BLaER1 (cell line): ENCODE measurements around the gene FBXO42.
"Not testable (repeated sequence)": the region's sequence is repeated elsewhere in the genome, so short reads cannot be mapped to it uniquely, and the experiment has no call there.

Experiments
- H3K27ac ChIP-seq: shearing (Covaris generic); formaldehyde crosslinking; 2 replicates; pipeline ENCODE4 v1.8.1; 2022
- H3K27me3 ChIP-seq: shearing (Covaris generic); formaldehyde crosslinking; 2 replicates; pipeline ENCODE4 v1.8.1; 2022
- H3K36me3 ChIP-seq: shearing (Covaris generic); formaldehyde crosslinking; 2 replicates; pipeline ENCODE4 v1.8.1; 2022
- H3K4me1 ChIP-seq: shearing (Covaris generic); formaldehyde crosslinking; 2 replicates; pipeline ENCODE4 v1.8.1; 2022
- H3K4me2 ChIP-seq: shearing (Covaris generic); formaldehyde crosslinking; 2 replicates; pipeline ENCODE4 v1.8.1; 2022
- H3K4me3 ChIP-seq: shearing (Covaris generic); formaldehyde crosslinking; 2 replicates; pipeline ENCODE4 v1.8.1; 2022
- H3K9ac ChIP-seq: shearing (Covaris generic); formaldehyde crosslinking; 2 replicates; pipeline ENCODE4 v1.8.1; 2022
- H3K9me3 ChIP-seq: shearing (Covaris generic); formaldehyde crosslinking; 2 replicates; pipeline ENCODE4 v1.8.1; 2022
- H4K20me1 ChIP-seq: shearing (Covaris generic); formaldehyde crosslinking; 2 replicates; pipeline ENCODE4 v1.8.1; 2022
- Cebpa-rat ChIP-seq: shearing (Covaris generic); IDR thresholded peaks from 2 replicates; pipeline ENCODE4 v1.8.1; 2022

The FBXO42 gene

GRCh38 chr1:16372535-16373285 lies 20.4 kb upstream of the FBXO42 start:
- peaks cover 100% of the 10 kb centered on the region for H4K20me1 ChIP-seq
- H3K4me2 ChIP-seq: no peak overlapping the region
- no peak overlapping the region for H3K9ac ChIP-seq

DNA sequence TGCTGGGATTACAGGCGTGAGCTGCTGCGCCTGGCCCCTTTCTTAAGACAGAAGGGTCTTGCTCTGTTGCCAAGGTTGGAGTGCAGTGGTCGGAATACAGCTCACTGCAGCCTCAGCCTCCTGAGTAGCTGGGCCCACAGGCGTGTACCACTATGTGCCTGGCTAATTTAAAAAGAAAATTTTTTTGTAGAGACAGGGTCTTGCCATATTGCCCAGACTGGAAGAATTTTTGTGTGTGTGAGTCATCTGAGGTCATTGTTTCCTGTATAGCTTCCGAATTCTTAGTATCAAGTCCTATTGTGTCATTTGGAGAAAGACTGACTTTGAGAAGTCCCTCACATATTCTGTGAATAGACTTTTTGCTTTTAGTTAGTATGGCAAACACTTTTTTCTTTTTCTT lies 19.4 kb upstream of the FBXO42 start:
- peaks cover 93% of the 10 kb centered on the region for H4K20me1 ChIP-seq
- TF ChIP-seq Cebpa-rat: no peak
- H3K4me2 ChIP-seq: no peak overlapping the region
- H3K9ac ChIP-seq: no peak overlapping the region
- H3K4me1 ChIP-seq: peaks cover 61% of the 10 kb centered on the region
- H3K4me3 ChIP-seq: no peak overlapping the region
- H3K27ac ChIP-seq: no peak overlapping the region
- no peaks in the 10 kb centered on the region for H3K27me3 ChIP-seq
- no peaks in the 10 kb centered on the region for H3K9me3 ChIP-seq
- H3K36me3 ChIP-seq: peaks cover 49% of the 10 kb centered on the region

More at GRCh38 chr1:16372535-16373285, 20.4 kb upstream of the FBXO42 start:
- Histone ChIP-seq H3K27ac (no peak overlapping the region), H3K9me3 (no peaks in the 10 kb centered on the region), H3K4me1 (peaks cover 70% of the 10 kb centered on the region), H3K36me3 (peaks cover 54% of the 10 kb centered on the region), H3K4me3 (no peak overlapping the region), H3K27me3 (no peaks in the 10 kb centered on the region)
- no peak for TF ChIP-seq Cebpa-rat

GRCh38 chr1:16369821-16370220 lies 17.5 kb upstream of the FBXO42 start:
- Histone ChIP-seq H3K36me3 (peaks cover 38% of the 10 kb centered on the region), H3K4me3 (no peak overlapping the region), H3K4me1 (peaks cover 59% of the 10 kb centered on the region), H3K9me3 (no peaks in the 10 kb centered on the region), H3K27me3 (no peaks in the 10 kb centered on the region), H3K9ac (no peak overlapping the region), H4K20me1 (peaks cover 74% of the 10 kb centered on the region), H3K4me2 (peak overlapping the region; percentile 95), H3K27ac (no peak overlapping the region)
- no peak for TF ChIP-seq Cebpa-rat

DNA sequence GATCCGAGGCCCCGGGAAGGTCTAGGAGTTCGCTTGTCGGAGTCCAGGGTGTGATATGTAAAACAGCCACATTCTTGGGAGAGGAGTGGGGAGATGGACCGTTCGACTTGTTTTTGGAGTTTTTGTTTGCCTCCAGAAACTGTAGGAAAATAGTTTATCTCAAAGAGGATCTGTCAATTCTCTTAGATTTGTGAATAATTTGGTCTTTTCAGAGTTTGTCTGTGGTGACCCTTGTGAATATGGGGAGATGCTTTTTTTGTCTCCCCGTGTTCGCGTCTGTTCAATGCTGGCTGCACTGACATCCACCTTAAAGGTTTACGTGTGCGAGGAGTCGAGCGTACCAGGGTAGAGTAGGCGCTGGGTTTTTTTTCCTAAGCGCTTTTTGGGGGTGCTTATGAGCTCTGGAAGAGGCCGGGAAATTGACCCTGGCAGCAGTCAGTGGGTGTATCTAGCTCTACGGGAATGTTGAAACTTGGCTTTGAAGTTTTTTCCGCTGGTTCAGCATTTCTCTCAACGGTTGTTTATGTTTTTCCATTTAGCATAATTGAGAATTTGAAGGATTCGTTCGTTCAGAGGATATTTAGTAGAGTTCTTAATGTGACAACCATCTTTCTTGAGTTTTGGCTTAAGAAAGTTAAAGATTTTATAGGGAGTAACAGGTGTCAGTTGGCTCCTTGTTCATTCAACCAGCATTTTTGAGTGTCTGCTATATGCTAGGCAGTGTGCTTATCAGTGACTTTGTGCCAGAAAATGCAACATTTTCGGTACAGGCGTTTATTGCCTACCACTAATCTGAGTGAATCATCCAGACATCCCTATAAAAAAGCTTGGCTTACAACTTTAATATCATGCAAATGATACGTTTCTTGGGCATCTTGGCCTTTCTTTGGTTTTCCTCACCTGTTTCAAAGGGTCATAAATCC lies 15.9 kb upstream of the FBXO42 start:
- Histone ChIP-seq H3K27me3 (no peaks in the 10 kb centered on the region), H3K9ac (peak overlapping the region; percentile 94), H3K4me1 (peaks cover 56% of the 10 kb centered on the region), H3K36me3 (peaks cover 24% of the 10 kb centered on the region; the same call in 1 of the 2 replicates), H4K20me1 (peaks cover 58% of the 10 kb centered on the region), H3K4me3 (peak overlapping the region; percentile 81), H3K9me3 (no peaks in the 10 kb centered on the region), H3K4me2 (peak overlapping the region; percentile 95), H3K27ac (peak overlapping the region; percentile 97)
- no peak for TF ChIP-seq Cebpa-rat

- no peaks in the 10 kb centered on the region for H3K27me3 ChIP-seq
- peak overlapping the region; percentile 81 for H3K4me3 ChIP-seq
- no peak for TF ChIP-seq Cebpa-rat
- H3K9me3 ChIP-seq: no peaks in the 10 kb centered on the region
- peak overlapping the region; percentile 94 for H3K9ac ChIP-seq
- H4K20me1 ChIP-seq: peaks cover 50% of the 10 kb centered on the region
- peaks cover 56% of the 10 kb centered on the region for H3K4me1 ChIP-seq
- H3K4me2 ChIP-seq: peak overlapping the region; percentile 95
- H3K27ac ChIP-seq: peak overlapping the region; percentile 97
- H3K36me3 ChIP-seq: peaks cover 17% of the 10 kb centered on the region; the same call in 1 of the 2 replicates
Observed at GRCh38 chr1:16367258-16367967, 15.1 kb upstream of the FBXO42 start.

DNA sequence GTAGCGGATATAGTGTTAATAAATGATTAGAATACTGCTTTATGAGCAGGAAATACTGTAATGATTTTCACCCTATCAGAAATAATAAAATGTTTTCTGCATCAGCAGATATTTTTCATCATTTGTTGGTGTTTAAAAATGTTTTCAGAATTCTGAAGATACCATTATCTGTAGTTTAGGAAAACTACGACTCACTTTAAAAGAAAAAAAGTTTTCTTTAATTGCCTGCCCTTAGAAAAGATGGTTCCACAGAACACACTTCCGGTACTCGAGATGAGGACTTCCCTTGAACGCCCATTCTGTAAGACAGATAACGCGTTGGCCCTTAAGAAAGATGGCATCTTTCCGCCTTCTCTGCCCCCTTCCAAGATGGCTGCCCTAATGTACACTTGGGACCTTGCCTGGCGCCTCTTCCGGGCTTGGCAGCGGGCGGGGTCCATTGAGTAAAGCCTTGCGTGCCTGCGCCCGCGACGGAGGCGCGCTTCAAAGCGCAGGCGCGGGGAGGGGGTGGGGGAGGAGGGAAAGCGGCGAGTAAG lies 14.5 kb upstream of the FBXO42 start, which contains the start of gene SZRD1:
TSS of gene SZRD1 (plus strand) at position 521 of the 536 bp plus-strand sequence. CDS start 16 bp downstream, outside the sequence.
- peaks cover 44% of the 10 kb centered on the region for H4K20me1 ChIP-seq
- H3K27me3 ChIP-seq: no peaks in the 10 kb centered on the region
- no peak for TF ChIP-seq Cebpa-rat
- peaks cover 54% of the 10 kb centered on the region for H3K4me1 ChIP-seq
- H3K9me3 ChIP-seq: no peaks in the 10 kb centered on the region
- H3K4me3 ChIP-seq: peak within 1 kb of the TSS; percentile 81
- H3K27ac ChIP-seq: peak within 1 kb of the TSS; percentile 97
- H3K9ac ChIP-seq: peak within 1 kb of the TSS; percentile 94
- H3K4me2 ChIP-seq: peak within 1 kb of the TSS; percentile 95
- H3K36me3 ChIP-seq: peaks cover 12% of the 10 kb centered on the region; the same call in 1 of the 2 replicates

- not testable (repeated sequence) for H3K27me3 ChIP-seq, H3K36me3 ChIP-seq, H3K9me3 ChIP-seq, H3K27ac ChIP-seq, H3K9ac ChIP-seq, H3K4me3 ChIP-seq
- 0 out of 2 replicates have a peak overlapping the region, but pooled peaks have one; percentile 4 for H3K4me2 ChIP-seq
- peaks cover 39% of the 10 kb centered on the region for H3K4me1 ChIP-seq
- peaks cover 27% of the 10 kb centered on the region for H4K20me1 ChIP-seq
Observed at GRCh38 chr1:16365146-16365498, 12.8 kb upstream of the FBXO42 start.

DNA sequence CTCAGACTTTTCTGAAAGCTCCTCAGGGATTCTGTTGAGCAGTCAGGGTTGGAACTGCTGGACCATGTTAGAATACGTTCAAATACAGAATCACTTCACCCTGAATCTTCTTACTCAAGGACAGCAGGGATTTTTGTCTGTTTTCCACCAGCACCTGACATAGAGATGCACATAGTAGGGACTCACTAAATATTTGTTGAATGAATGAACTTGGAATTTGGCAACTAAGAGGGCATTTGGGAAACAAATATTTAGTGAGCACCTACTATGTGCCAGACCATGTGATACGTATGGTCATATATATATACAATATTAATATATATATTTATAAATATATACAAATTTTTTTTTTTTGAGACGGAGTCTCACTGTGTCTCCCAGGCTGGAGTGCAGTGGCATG lies 4.6 kb upstream of the FBXO42 start:
- TF ChIP-seq Cebpa-rat: no peak
- Histone ChIP-seq H3K27ac (no peak overlapping the region), H3K4me1 (peaks cover 27% of the 10 kb centered on the region), H3K27me3 (no peaks in the 10 kb centered on the region), H3K4me2 (no peak overlapping the region), H3K9me3 (no peaks in the 10 kb centered on the region), H3K36me3 (no peaks in the 10 kb centered on the region), H3K9ac (no peak overlapping the region), H4K20me1 (peaks cover 1% of the 10 kb centered on the region; the same call in 1 of the 2 replicates), H3K4me3 (no peak overlapping the region)

DNA sequence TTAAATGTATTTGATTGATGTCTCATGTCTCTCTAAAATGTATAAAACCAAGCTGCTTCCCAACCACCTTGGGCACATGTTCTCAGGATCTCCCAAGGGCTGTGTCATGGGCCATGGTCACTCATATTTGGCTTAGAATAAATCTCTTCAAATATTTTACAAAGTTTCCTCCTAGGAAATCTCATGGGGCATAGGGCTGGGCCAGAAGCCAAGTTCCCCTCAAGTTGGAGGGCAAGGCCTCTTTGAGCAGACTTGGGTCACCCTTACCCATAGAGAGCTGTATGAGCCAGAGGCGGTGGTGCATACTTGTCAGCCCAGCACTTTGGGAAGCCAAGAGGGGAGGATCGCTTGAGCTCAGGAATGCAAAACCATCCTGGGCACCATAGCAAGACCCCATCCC lies 2.3 kb upstream of the FBXO42 start:
- H3K4me1 ChIP-seq: peaks cover 42% of the 10 kb centered on the region
- TF ChIP-seq Cebpa-rat: no peak
- no peaks in the 10 kb centered on the region for H3K9me3 ChIP-seq
- no peak overlapping the region for H3K9ac ChIP-seq
- no peak overlapping the region for H3K27ac ChIP-seq
- no peaks in the 10 kb centered on the region for H3K36me3 ChIP-seq
- 0 out of 2 replicates have a peak overlapping the region, but pooled peaks have one; percentile 9 for H3K4me2 ChIP-seq
- H3K4me3 ChIP-seq: no peak overlapping the region
- peaks cover 21% of the 10 kb centered on the region for H4K20me1 ChIP-seq
- H3K27me3 ChIP-seq: no peaks in the 10 kb centered on the region
